ENCODE results near the gene BRAT1. TPM values are rescaled to one million over a fixed set of nuclear protein-coding genes. Genes with fewer than 3 reads are reported as not detected.
"Not testable (repeated sequence)": the region's sequence is repeated elsewhere in the genome, so short reads cannot be mapped to it uniquely, and the experiment has no call there.

The BRAT1 gene
- total RNA-seq, 1 experiment from 2014 or later = 86.4 TPM

DNA sequence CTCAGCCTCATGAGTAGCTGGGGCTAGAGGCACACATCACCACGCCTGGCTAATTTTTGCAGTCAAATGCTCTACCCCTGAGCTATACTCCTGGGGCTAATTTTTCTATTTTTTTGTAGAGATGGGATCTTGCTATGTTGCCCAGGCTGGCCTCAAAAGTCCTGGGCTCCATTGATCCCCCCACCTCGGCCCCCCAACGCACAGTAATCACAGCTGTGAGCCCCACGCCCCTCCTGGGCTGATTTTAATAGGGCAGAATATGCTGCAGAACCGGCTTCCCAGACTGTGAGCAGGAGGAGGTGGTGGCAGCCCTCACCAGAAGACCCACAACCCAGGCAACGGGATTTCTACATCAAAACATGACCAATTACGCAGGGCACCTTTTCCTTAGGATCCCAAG, 15.2 kb downstream of the BRAT1 start:
- Histone ChIP-seq H3K36me3 (replicated peaks; ENCODE audit: control insufficient read depth, insufficient read depth, low read length) (peaks cover 7% of the 10 kb centered on the region), H3K27me3 (ENCODE audit: control insufficient read depth, insufficient read depth, low read length) (no peaks in the 10 kb centered on the region), H3K4me3 (ENCODE audit: insufficient read depth, low read depth, low read length) (no peak overlapping the region)
- no peak for DNase-seq

- Histone ChIP-seq H3K36me3 (replicated peaks; ENCODE audit: control insufficient read depth, insufficient read depth, low read length) (peaks cover 4% of the 10 kb centered on the region), H3K27me3 (ENCODE audit: control insufficient read depth, insufficient read depth, low read length) (no peaks in the 10 kb centered on the region), H3K4me3 (ENCODE audit: insufficient read depth, low read depth, low read length) (no peak overlapping the region)
- DNase-seq = peak; percentile 58
These were observed 16.1 kb downstream of the BRAT1 start for GRCh38 chr7:2539031-2539911.

DNA sequence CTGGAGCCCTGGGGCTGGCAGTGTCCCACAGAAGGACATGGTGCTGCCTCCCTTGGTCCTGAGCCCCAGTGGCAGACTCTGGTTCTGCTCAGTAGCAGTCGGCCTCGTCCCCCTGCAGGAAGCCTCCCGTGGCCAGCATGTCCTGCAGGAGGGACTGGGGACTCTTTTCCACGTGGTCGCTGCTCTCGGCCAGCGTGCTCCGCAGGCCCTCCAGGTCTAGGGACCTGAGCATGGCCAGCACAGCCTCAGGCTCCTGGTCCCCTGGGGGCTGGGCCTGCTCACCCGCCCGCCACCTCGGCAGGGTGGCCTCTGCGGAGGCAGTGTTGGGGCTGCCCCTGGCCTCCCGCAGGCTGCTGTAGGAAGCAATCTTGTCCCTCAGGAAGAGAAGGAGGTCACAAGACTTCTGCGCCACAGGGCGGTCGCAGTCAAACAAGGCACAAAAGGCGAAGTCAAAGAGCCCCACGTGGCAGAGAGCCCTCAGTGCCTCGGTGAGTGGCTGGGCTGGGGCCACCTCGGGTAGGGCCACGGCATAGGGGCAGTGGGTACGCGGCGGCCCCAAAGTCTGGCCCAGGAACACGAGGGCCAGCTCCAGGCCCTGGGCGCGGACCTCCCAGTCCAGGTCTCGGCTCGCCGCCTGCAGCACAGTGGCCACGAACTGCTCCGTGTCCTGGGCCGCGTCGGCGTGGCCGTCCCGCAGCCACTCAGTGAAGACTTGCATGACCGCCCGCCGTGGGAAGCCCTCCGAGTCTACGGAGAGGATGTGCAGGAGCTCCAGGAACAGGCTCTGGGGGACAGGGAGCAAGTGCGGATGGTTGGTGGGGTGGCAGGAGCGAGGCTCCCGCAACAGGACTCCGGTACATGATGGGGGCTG, 17.1 kb downstream of the BRAT1 start:
- Histone ChIP-seq H3K27me3 (ENCODE audit: control insufficient read depth, insufficient read depth, low read length) (no peaks in the 10 kb centered on the region), H3K36me3 (replicated peaks; ENCODE audit: control insufficient read depth, insufficient read depth, low read length) (peaks cover 4% of the 10 kb centered on the region)
- DNase-seq = peak; percentile 72

GRCh38 chr7:2535872-2536627, 19.3 kb downstream of the BRAT1 start:
- H3K4me3 ChIP-seq (ENCODE audit: insufficient read depth, low read depth, low read length); H3K36me3 ChIP-seq (replicated peaks; ENCODE audit: control insufficient read depth, insufficient read depth, low read length); H3K27me3 ChIP-seq (ENCODE audit: control insufficient read depth, insufficient read depth, low read length); DNase-seq: not testable (repeated sequence)

More for the DNA sequence above, 17.1 kb downstream of the BRAT1 start:
- no peak overlapping the region for H3K4me3 ChIP-seq (ENCODE audit: insufficient read depth, low read depth, low read length)

DNA sequence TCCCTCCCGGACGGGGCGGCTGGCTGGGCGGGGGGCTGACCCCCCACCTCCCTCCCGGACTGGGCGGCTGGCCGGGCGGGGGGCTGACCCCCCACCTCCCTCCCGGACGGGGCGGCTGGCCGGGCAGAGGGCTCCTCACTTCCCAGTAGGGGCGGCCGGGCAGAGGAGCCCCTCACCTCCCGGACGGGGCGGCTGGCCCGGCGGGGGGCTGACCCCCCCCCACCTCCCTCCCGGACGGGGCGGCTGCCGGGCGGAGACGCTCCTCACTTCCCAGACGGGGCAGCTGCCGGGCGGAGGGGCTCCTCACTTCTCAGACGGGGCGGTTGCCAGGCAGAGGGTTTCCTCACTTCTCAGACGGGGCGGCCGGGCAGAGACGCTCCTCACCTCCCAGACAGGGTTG, 21.1 kb downstream of the BRAT1 start:
- not testable (repeated sequence) for H3K4me3 ChIP-seq (ENCODE audit: insufficient read depth, low read depth, low read length); H3K36me3 ChIP-seq (replicated peaks; ENCODE audit: control insufficient read depth, insufficient read depth, low read length); DNase-seq; H3K27me3 ChIP-seq (ENCODE audit: control insufficient read depth, insufficient read depth, low read length)

DNA sequence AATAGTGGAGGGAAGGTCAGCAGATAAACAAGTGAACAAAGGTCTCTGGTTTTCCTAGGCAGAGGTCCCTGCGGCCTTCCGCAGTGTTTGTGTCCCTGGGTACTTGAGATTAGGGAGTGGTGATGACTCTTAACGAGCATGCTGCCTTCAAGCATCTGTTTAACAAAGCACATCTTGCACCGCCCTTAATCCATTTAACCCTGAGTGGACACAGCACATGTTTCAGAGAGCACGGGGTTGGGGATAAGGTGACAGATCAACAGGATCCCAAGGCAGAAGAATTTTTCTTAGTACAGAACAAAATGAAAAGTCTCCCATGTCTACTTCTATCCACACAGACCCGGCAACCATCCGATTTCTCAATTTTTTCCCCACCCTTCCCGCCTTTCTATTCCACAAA, 21.8 kb downstream of the BRAT1 start:
- H3K27me3 ChIP-seq (ENCODE audit: control insufficient read depth, insufficient read depth, low read length); H3K36me3 ChIP-seq (replicated peaks; ENCODE audit: control insufficient read depth, insufficient read depth, low read length); DNase-seq; H3K4me3 ChIP-seq (ENCODE audit: insufficient read depth, low read depth, low read length): not testable (repeated sequence)

DNA sequence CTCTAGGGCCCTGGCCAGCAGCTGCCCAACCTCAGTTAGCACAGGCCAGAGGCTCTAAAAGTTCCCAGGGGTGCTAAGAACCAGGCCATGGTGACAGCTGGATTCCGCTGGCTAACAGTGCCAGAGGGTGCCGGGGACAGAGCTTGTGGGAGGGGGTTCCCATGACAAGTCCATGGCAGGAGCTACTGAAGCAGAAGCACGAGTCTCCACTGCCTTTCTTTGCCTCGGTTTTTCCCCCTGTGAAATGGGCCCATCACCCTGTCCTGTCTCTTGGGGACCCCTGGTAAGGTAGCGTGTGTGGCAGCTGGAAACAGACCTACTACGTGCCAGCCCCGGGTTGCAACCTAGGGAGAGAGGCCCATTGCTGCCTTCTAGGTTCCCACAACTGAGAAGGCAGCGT, 22.5 kb downstream of the BRAT1 start:
- not testable (repeated sequence) for H3K27me3 ChIP-seq (ENCODE audit: control insufficient read depth, insufficient read depth, low read length); H3K36me3 ChIP-seq (replicated peaks; ENCODE audit: control insufficient read depth, insufficient read depth, low read length); DNase-seq; H3K4me3 ChIP-seq (ENCODE audit: insufficient read depth, low read depth, low read length)

- not testable (repeated sequence) for H3K36me3 ChIP-seq (replicated peaks; ENCODE audit: control insufficient read depth, insufficient read depth, low read length); DNase-seq; H3K4me3 ChIP-seq (ENCODE audit: insufficient read depth, low read depth, low read length); H3K27me3 ChIP-seq (ENCODE audit: control insufficient read depth, insufficient read depth, low read length)
These were observed 23.0 kb downstream of the BRAT1 start for GRCh38 chr7:2532199-2532772.

- H3K27me3 ChIP-seq (ENCODE audit: control insufficient read depth, insufficient read depth, low read length); H3K4me3 ChIP-seq (ENCODE audit: insufficient read depth, low read depth, low read length); H3K36me3 ChIP-seq (replicated peaks; ENCODE audit: control insufficient read depth, insufficient read depth, low read length); DNase-seq: not testable (repeated sequence)
These were observed 23.6 kb downstream of the BRAT1 start for GRCh38 chr7:2531796-2532110.

DNA sequence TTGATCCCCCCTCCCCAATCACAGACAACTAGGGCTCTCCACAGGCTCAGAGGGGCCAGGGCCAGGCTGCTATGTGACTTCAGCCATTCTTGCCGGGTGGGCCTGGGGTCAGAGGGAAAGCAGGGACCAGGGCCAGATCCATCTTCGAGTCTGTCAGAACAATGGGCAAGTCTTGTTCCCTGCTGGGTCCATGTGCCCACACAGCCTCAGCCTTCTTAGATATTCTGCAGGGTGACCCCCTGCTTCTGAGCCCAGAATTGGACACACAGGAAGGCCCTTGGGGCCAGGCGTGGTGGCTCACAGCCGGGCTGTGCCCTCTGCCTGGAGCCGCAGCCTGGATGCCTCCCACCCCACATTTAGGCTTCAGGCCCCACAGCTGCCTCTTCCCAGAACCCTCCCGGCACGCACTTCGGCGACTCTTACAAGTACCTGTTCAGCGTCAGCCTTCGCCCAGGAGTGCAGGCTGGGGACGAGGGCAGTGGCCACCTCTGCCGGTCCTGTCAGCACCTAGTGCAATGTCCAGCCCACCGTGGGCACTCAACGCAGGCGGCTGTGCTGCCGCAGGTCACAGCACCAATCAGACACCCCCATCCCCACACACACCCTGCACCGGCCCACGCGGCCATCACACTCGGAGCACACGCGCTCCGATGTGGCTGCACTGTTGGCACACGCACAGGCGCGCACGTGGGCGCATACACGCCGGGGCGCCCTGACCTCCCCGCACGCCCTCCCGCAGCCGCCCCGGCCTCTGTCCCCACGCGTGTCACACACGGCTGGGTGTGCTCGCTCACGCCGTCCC, 24.1 kb downstream of the BRAT1 start:
- DNase-seq; H3K4me3 ChIP-seq (ENCODE audit: insufficient read depth, low read depth, low read length); H3K36me3 ChIP-seq (replicated peaks; ENCODE audit: control insufficient read depth, insufficient read depth, low read length); H3K27me3 ChIP-seq (ENCODE audit: control insufficient read depth, insufficient read depth, low read length): not testable (repeated sequence)

DNA sequence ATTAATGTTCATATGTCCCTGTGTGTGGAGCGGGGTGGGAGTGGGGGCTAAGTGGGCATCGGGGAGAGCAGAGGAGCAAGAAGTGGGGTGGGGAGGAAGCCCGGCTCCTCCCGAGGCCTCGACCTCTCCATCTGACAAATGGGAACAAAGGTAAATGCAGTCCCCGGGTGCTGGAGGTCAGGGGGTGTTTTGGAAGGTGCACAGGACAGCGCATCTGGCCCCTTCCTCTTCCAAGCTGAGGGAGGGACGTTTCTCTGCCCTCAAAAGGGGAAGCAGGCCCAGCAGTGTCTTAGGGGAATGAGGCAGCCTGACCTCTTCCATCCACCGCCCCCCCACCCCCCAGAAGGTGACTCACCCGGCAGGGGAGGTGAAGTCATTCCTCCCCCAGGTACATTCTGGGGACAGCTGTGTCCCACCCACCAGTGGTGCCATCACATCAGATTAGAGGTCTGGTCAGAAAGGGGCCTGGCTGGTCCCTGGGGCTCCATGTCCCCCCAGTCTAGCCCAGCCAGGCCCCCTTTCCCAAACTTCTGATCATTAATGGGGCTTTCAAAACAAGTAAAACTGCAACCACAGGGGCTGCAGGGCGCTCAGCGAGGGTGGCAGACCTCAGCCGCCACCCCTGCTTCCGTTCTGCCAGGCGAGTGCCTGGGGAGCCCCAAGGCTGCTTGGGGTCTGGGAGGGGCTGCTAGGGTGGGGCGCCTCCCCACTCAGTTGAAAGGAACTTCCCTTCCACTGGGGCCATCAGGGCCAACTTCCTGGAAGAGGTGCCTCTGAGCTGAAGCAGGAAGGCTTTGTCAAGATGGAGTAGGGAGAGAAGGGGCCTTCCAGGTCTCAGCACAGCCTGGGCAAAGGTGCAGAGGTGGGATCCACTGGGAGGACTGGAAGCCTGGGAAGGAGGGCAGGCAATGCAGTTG, 25.0 kb downstream of the BRAT1 start:
- H3K27me3 ChIP-seq (ENCODE audit: control insufficient read depth, insufficient read depth, low read length) = no peaks in the 10 kb centered on the region
- no peak overlapping the region for H3K4me3 ChIP-seq (ENCODE audit: insufficient read depth, low read depth, low read length)
- no peak for DNase-seq
- no peaks in the 10 kb centered on the region; the same call in none of the 2 replicates for H3K36me3 ChIP-seq (replicated peaks; ENCODE audit: control insufficient read depth, insufficient read depth, low read length)

GRCh38 chr7:2529161-2530070, 25.9 kb downstream of the BRAT1 start:
- Histone ChIP-seq H3K36me3 (replicated peaks; ENCODE audit: control insufficient read depth, insufficient read depth, low read length) (no peaks in the 10 kb centered on the region; the same call in none of the 2 replicates), H3K4me3 (ENCODE audit: insufficient read depth, low read depth, low read length) (no peak overlapping the region), H3K27me3 (ENCODE audit: control insufficient read depth, insufficient read depth, low read length) (no peaks in the 10 kb centered on the region)
- no peak for DNase-seq
